ENCODE results near the gene UBE2G1.

DNA sequence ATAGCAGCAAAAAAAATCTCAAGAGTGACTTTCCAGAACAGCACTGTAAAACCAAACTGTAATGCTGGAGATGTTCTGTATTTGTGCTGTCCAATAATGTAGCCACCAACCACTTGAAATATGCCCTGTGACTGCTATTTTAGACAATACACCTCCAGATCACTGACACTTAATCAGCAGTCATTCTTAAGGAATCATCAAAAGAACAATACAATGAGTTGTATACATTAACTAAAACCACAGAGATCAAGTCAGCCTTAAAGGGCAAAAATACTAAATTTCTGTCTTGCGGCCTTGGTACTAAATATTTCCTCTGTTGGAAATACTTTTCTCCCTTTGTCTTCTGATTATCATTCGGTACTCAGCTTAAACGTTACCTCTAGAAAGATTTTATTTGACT, 69.1 kb downstream of the UBE2G1 start:
- no peak for TF ChIP-seq POLR2AphosphoS5 (IDR thresholded peaks at IDR 0.05; ENCODE audit: low read depth, low read length)
- TF ChIP-seq POLR2A (IDR thresholded peaks at IDR 0.05; ENCODE audit: low read depth, low read length) = no peak

All from GM12892 (cell line).